Naive thymus-derived CD4-positive, alpha-beta T cell (primary cell): Measurements from ENCODE around the gene LRRC46. TPM values are rescaled to one million over a fixed set of nuclear protein-coding genes. Genes with fewer than 3 reads are reported as not detected.
A peak's percentile ranks its signal among the peaks of the same experiment; 100 is the strongest.

Experiments
- ATAC-seq: fragments of 150-1000 bp; cut with Tn5 transposase; 2 replicates; pipeline ENCODE4 v1.10.0; 2021; ENCODE audit warnings: mild to moderate bottlenecking, moderate library complexity
- CTCF ChIA-PET: fragments of 350-600 bp; sonication (Branson Sonifier 250); formaldehyde crosslinking; loops from one replicate; lab custom pipeline; 2021; ENCODE audit warnings: antibody characterized with exemption; lab: Charles Lee
- POLR2A ChIA-PET: fragments of 350-600 bp; sonication (Branson Sonifier 250); formaldehyde crosslinking; loops from one replicate; lab custom pipeline; 2021; ENCODE audit warnings: antibody characterized with exemption, inconsistent platforms; lab: Charles Lee
- DNase-seq, 9 donors: peaks; one replicate each; pipeline versions ENCODE4 v3.0.0 to v3.0.0-alpha.2; 2020 to 2022; ENCODE audit warnings: mixed read lengths in 1 of 9
- H3K27ac ChIP-seq: one replicate; pipeline ENCODE4 v1.7.0; 2013; ENCODE audit warnings: mild to moderate bottlenecking, low read depth, low read length, moderate library complexity
- H3K27me3 ChIP-seq, 2 donors: one replicate each; pipeline ENCODE4 v1.7.0; 2013; ENCODE audit warnings: low read length in 2 of 2, mild to moderate bottlenecking in 2 of 2, moderate library complexity in 2 of 2; ENCODE audit not compliant: control insufficient read depth in 2 of 2, insufficient read depth in 2 of 2
- H3K36me3 ChIP-seq, 3 experiments: 1 replicate in 2 of 3; 2 replicates in 1 of 3; pipeline ENCODE4 v1.7.0; 2013; ENCODE audit warnings: low read length in 3 of 3, mild to moderate bottlenecking in 3 of 3, moderate library complexity in 1 of 3; ENCODE audit not compliant: insufficient read depth in 3 of 3, control insufficient read depth in 2 of 3
- H3K4me1 ChIP-seq, 2 donors: one replicate each; pipeline ENCODE4 v1.7.0; 2013; ENCODE audit warnings: low read length in 2 of 2, mild to moderate bottlenecking in 2 of 2, moderate library complexity in 1 of 2; ENCODE audit not compliant: control insufficient read depth in 2 of 2, insufficient read depth in 2 of 2
- H3K4me3 ChIP-seq: 2 replicates; pipeline ENCODE4 v1.7.0; 2013; ENCODE audit warnings: mild to moderate bottlenecking, low read length
- H3K9me3 ChIP-seq, 3 experiments: 1 replicate in 2 of 3; 2 replicates in 1 of 3; pipeline ENCODE4 v1.7.0; 2013; ENCODE audit warnings: low read length in 3 of 3; ENCODE audit not compliant: control insufficient read depth in 2 of 3
- H3K27ac Mint-ChIP-seq, 9 donors: one replicate each; pipeline ENCODE4 v1.8.0; 2020 to 2022; ENCODE audit warnings: mixed read lengths in 9 of 9, mild to moderate bottlenecking in 8 of 9, moderate library complexity in 5 of 9, inconsistent platforms in 2 of 9
- H3K27me3 Mint-ChIP-seq, 5 donors: one replicate each; pipeline ENCODE4 v1.8.0; 2021 to 2022; ENCODE audit warnings: mixed read lengths in 5 of 5, mild to moderate bottlenecking in 1 of 5
- H3K36me3 Mint-ChIP-seq, 5 donors: one replicate each; pipeline ENCODE4 v1.8.0; 2020 to 2022; ENCODE audit warnings: mixed read lengths in 5 of 5, mild to moderate bottlenecking in 3 of 5, inconsistent platforms in 1 of 5
- H3K4me1 Mint-ChIP-seq, 7 donors: one replicate each; pipeline ENCODE4 v1.8.0; 2020 to 2022; ENCODE audit warnings: mixed read lengths in 7 of 7, mild to moderate bottlenecking in 3 of 7, inconsistent platforms in 1 of 7
- H3K4me3 Mint-ChIP-seq, 10 donors: one replicate each; pipeline ENCODE4 v1.8.0; 2020 to 2022; ENCODE audit warnings: mild to moderate bottlenecking in 10 of 10, mixed read lengths in 10 of 10, moderate library complexity in 6 of 10, inconsistent platforms in 2 of 10
- H3K9me3 Mint-ChIP-seq, 11 donors: one replicate each; pipeline ENCODE4 v1.8.0; 2020 to 2022; ENCODE audit warnings: mixed read lengths in 11 of 11, mild to moderate bottlenecking in 4 of 11, inconsistent platforms in 1 of 11, moderate library complexity in 1 of 11
- intact Hi-C, 2 donors: fragments of 100-400 bp; cut with micrococcal nuclease; formaldehyde crosslinking; loops; one replicate each; pipeline ENCODE4 v1.15.1; 2023
- polyA plus RNA-seq, 2 donors: library from polyadenylated mRNA; unstranded; fragments of 300-500 nt; fragmentation: Illumina TruSeq; gene quantifications; one replicate each; pipeline ENCODE4 v1.2.3, GENCODE V29; 2021
- total RNA-seq, 6 experiments: library from RNA in 5 of 6; stranded (reverse) in 5 of 6; gene quantifications; 1 replicate in 5 of 6; 2 replicates in 1 of 6; pipeline ENCODE4 v1.2.3 and lab custom pipeline; 2021 to 2026

The LRRC46 gene
- total and polyA plus RNA-seq, 7 experiments from 2014 or later, result 0.20 to 1.8 (median 1.2) TPM

DNA sequence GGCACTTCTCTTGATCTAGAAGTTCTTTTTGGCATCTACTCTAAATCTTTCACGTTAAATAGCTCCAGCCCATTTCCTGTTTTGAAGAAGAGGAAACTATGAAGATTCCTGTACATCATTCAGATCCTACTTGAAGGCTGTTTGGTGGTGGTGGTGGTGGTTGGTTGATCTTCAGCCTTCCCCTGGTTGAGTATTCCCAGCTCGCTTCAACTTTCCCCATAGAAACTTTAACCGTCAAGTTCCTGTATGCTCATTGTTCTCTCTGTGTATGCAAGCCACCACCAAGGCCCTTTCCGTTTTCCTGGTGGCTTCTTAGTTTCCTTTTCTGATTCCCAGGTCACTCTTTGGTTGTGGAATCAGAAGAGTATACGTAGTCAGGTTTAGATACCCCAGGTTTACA lies 3.3 kb downstream of the LRRC46 start:
- ChIA-PET CTCF (interaction anchor here (0.6 to 1.9 kb wide), 6 partner anchors 16 to 115 kb away, joined by 3 to 8 read pairs (median 4); no protein-coding TSS in a partner anchor), POLR2A (interaction anchor here (2.6 to 3.1 kb wide), 2 partner anchors 12 to 60 kb away, joined by 9 to 20 read pairs; partner anchors contain the start of genes OSBPL7 and SP2)
- Mint-ChIP-seq H3K36me3 (peaks cover 0 to 12% (median 2%) of the 10 kb centered on the region in 5 donors), H3K9me3 (peaks cover 0 to 2% (median 0%) of the 10 kb centered on the region in 11 donors), H3K4me1 (peaks cover 33 to 78% (median 62%) of the 10 kb centered on the region in 7 donors), H3K4me3 (peak overlapping the region; percentile 23 to 83 (median 68)), H3K27me3 (no peaks in the 10 kb centered on the region), H3K27ac (peak overlapping the region; percentile 35 to 93 (median 85))
- Histone ChIP-seq H3K27me3 (no peaks in the 10 kb centered on the region), H3K27ac (peak overlapping the region; percentile 37), H3K4me1 (peaks cover 15 to 38% of the 10 kb centered on the region in 2 donors), H3K4me3 (no peak overlapping the region), H3K9me3 (no peaks in the 10 kb centered on the region), H3K36me3 (peaks cover 0 to 24% (median 0%) of the 10 kb centered on the region in 3 experiments)
- no peak for DNase-seq
- intact Hi-C loops, result no loop called here
- ATAC-seq, result no peak

DNA sequence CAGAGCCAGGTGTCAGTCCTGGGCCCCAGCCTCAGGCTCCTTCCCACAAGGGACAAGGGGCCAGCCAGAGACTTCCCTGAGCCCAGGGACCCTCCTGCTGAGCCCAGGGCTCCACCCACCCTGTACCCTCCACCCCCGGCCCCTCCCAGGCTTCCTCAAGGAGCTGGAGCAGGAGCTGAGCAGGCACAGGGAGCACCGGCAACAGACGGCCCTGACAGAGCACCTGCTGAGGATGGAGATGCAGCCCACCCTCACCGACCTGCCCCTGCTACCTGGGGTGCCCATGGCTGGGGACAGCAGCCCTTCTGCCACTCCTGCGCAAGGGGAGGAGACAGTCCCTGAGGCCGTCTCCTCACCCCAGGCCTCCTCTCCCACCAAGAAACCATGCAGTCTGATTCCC lies 5.1 kb downstream of the LRRC46 start:
- Histone ChIP-seq H3K27ac (no peak overlapping the region), H3K27me3 (no peaks in the 10 kb centered on the region), H3K4me3 (no peak overlapping the region), H3K9me3 (no peaks in the 10 kb centered on the region), H3K4me1 (peaks cover 18 to 36% of the 10 kb centered on the region in 2 donors), H3K36me3 (peaks cover 0 to 24% (median 0%) of the 10 kb centered on the region in 3 experiments)
- H3K27me3 Mint-ChIP-seq, result no peaks in the 10 kb centered on the region
- no peak for ATAC-seq
- DNase-seq, result no peak
- peaks cover 0 to 12% (median 2%) of the 10 kb centered on the region in 5 donors for H3K36me3 Mint-ChIP-seq
- H3K4me1 Mint-ChIP-seq, result peaks cover 31 to 75% (median 61%) of the 10 kb centered on the region in 7 donors
- H3K4me3 Mint-ChIP-seq, result no peak overlapping the region
- intact Hi-C loops, result no loop called here
- ChIA-PET POLR2A (interaction anchor here (0.6 to 3.1 kb wide), 2 partner anchors 59 to 92 kb away, joined by 4 to 20 read pairs; partner anchors contain the start of gene SP2), CTCF (interaction anchor here (0.7 to 1.3 kb wide), 3 partner anchors 10 to 54 kb away, joined by 3 to 4 read pairs (median 4); no protein-coding TSS in a partner anchor)
- H3K9me3 Mint-ChIP-seq, result peaks cover 0 to 2% (median 0%) of the 10 kb centered on the region in 11 donors
- peak overlapping the region in 1 of 9 donors; percentile 10 for H3K27ac Mint-ChIP-seq

DNA sequence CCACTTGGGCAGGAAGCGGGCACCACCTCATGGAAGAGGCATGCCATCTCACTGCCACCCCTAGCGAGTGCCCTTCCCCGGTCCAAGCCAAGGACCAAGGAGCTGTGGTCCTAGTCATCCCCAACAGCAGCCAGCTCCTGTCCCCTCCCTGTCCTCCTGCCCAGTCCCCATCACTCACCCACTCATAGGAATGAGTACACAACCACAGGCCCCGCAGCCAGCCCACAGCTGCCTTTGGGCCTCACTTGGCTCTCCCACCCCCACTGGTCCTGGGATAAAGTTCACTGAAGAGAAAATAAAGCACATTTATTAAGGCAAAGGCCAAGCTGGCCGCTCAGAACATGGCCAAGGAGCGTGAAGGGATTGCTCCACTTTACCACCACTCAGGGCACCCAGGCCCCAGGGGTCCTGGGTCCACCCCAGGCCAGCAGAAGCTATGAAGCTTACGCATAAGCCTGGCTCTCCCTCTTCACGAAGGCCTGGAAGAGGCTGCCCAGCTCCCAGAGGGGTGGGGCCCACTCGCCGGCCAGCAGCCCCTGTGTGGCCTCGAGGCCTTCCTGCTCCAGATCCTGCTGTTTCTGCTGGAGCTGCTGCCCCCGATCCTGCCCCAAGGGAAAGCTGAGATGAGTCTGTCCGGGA lies 6.0 kb downstream of the LRRC46 start:
- peaks cover 24 to 75% (median 63%) of the 10 kb centered on the region in 7 donors for H3K4me1 Mint-ChIP-seq
- peaks cover 0 to 12% (median 2%) of the 10 kb centered on the region in 5 donors for H3K36me3 Mint-ChIP-seq

DNA sequence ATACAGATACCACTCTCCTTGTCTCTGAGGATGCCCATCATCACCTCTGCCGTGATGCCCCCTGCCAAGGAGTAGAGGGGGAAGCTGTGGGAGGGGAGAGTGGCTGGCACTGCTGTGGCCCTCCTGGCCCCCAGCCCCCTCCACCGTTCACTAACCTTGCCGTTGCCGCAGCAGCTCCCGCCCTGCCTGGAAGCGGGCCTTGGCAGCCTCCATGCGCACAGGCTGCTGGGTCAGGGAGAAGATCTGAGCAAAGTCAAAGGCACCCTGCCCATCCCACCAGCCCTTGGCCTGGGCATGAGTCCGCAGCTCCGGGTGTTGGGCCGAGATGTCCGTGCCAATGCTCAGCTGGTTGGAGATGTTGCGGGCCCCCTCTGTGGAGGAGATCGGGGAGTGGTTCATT lies 7.2 kb downstream of the LRRC46 start:
- CTCF ChIA-PET, result interaction anchor here (11.5 kb wide), 1 partner anchor 50 kb away, joined by 290 read pairs; the partner anchor contains the start of gene SP2
- Mint-ChIP-seq H3K27me3 (peaks cover 0 to 5% (median 0%) of the 10 kb centered on the region in 5 donors), H3K4me3 (peak overlapping the region in 1 of 10 donors; percentile 18), H3K4me1 (peaks cover 25 to 73% (median 60%) of the 10 kb centered on the region in 7 donors), H3K9me3 (peaks cover 0 to 2% (median 0%) of the 10 kb centered on the region in 11 donors), H3K36me3 (peaks cover 0 to 12% (median 2%) of the 10 kb centered on the region in 5 donors), H3K27ac (no peak overlapping the region)
- H3K4me1 ChIP-seq, result peaks cover 19 to 41% of the 10 kb centered on the region in 2 donors
- DNase-seq (no peak), ATAC-seq (no peak)
- POLR2A ChIA-PET, result interaction anchor here (5.0 kb wide), 1 partner anchor 57 kb away, joined by 41 read pairs; the partner anchor contains the start of gene SP2
- no peak overlapping the region for H3K4me3 ChIP-seq
- intact Hi-C loops, result no loop called here
- H3K27ac ChIP-seq, result no peak overlapping the region
- H3K9me3 ChIP-seq, result no peaks in the 10 kb centered on the region
- no peaks in the 10 kb centered on the region for H3K27me3 ChIP-seq
- H3K36me3 ChIP-seq, result peaks cover 0 to 24% (median 0%) of the 10 kb centered on the region in 3 experiments

More for the DNA sequence above, 6.0 kb downstream of the LRRC46 start:
- POLR2A ChIA-PET, result interaction anchor here (1.2 kb wide), 1 partner anchor 57 kb away, joined by 6 read pairs; no protein-coding TSS in a partner anchor
- DNase-seq (no peak), ATAC-seq (no peak)
- Mint-ChIP-seq H3K9me3 (peaks cover 0 to 2% (median 0%) of the 10 kb centered on the region in 11 donors), H3K27me3 (no peaks in the 10 kb centered on the region), H3K4me3 (peak overlapping the region in 3 of 10 donors; percentile 29 to 70 (median 33)), H3K27ac (peak overlapping the region in 3 of 9 donors; percentile 10 to 83 (median 26))
- Histone ChIP-seq H3K36me3 (peaks cover 0 to 24% (median 0%) of the 10 kb centered on the region in 3 experiments), H3K4me3 (no peak overlapping the region), H3K4me1 (peaks cover 19 to 38% of the 10 kb centered on the region in 2 donors), H3K9me3 (no peaks in the 10 kb centered on the region), H3K27me3 (no peaks in the 10 kb centered on the region), H3K27ac (no peak overlapping the region)
- intact Hi-C loops, result no loop called here
- CTCF ChIA-PET, result interaction anchor here (0.7 to 1.3 kb wide), 5 partner anchors 9 to 106 kb away, joined by 3 to 4 read pairs (median 3); no protein-coding TSS in a partner anchor

DNA sequence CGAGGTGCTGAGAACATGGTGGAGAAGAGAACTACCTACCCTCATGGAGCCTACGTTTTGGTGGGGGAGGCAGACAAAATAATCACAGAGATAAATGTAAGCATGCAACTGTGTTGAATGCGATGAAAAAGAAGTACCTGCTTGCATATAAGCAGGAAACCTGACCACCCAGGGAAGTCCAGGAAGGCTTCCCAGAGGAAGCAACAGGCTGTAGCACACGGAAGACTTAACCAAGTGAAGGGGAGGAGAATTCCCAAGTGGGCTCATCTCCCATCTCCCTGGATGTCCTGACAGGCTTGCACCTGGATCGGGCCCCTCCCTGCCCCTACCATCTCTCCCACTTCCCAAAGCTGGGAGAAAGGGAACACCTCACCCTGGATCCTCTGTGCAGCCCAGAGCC lies 7.6 kb downstream of the LRRC46 start:
- no peak overlapping the region for H3K27ac ChIP-seq
- H3K27me3 ChIP-seq, result no peaks in the 10 kb centered on the region
- peaks cover 0 to 2% (median 0%) of the 10 kb centered on the region in 11 donors for H3K9me3 Mint-ChIP-seq
- H3K4me1 ChIP-seq, result peaks cover 19 to 37% of the 10 kb centered on the region in 2 donors
- H3K9me3 ChIP-seq, result no peaks in the 10 kb centered on the region
- no peak for ATAC-seq
- intact Hi-C loops, result no loop called here
- POLR2A ChIA-PET, result interaction anchor here (5.0 kb wide), 1 partner anchor 57 kb away, joined by 41 read pairs; the partner anchor contains the start of gene SP2
- peaks cover 0 to 24% (median 0%) of the 10 kb centered on the region in 3 experiments for H3K36me3 ChIP-seq
- H3K4me3 ChIP-seq, result no peak overlapping the region
- H3K4me1 Mint-ChIP-seq, result peaks cover 23 to 68% (median 57%) of the 10 kb centered on the region in 7 donors
- H3K27ac Mint-ChIP-seq, result peak overlapping the region in 1 of 9 donors; percentile 36
- CTCF ChIA-PET, result interaction anchor here (11.5 kb wide), 1 partner anchor 50 kb away, joined by 290 read pairs; the partner anchor contains the start of gene SP2
- peaks cover 0 to 12% (median 2%) of the 10 kb centered on the region in 5 donors for H3K36me3 Mint-ChIP-seq
- peaks cover 0 to 5% (median 0%) of the 10 kb centered on the region in 5 donors for H3K27me3 Mint-ChIP-seq
- H3K4me3 Mint-ChIP-seq, result peak overlapping the region in 3 of 10 donors; percentile 12 to 96 (median 64)
- no peak for DNase-seq
